ENCODE measurements around the gene FKBP8.
"Not testable (repeated sequence)": the region's sequence is repeated elsewhere in the genome, so short reads cannot be mapped to it uniquely, and the experiment has no call there.

FKBP8 gene

GRCh38 chr19:18558202-18558555 is 14.8 kb upstream of the FKBP8 start:
- no peak for DNase-seq

GRCh38 chr19:18557411-18558201 is 14.2 kb upstream of the FKBP8 start, which contains the start of gene KXD1:
Gene KXD1 (plus strand): TSS chr19:18557870. CDS start chr19:18562057, 4,187 bp downstream.
- DNase-seq = peak; percentile 96

GRCh38 chr19:18551631-18552030 is 8.3 kb upstream of the FKBP8 start:
- DNase-seq = no peak

- peak; percentile 82 for DNase-seq
These were observed 572 bp upstream of the FKBP8 start for GRCh38 chr19:18543814-18544475.

GRCh38 chr19:18541992-18542940 is 1.1 kb downstream of the FKBP8 start:
- DNase-seq = peak; percentile 69

GRCh38 chr19:18541258-18541991 is 1.9 kb downstream of the FKBP8 start:
- DNase-seq = no peak

GRCh38 chr19:18540200-18540599 is 3.2 kb downstream of the FKBP8 start:
- not testable (repeated sequence) for DNase-seq

- no peak for DNase-seq
These were observed 4.0 kb downstream of the FKBP8 start for GRCh38 chr19:18539372-18539771.

GRCh38 chr19:18538115-18538514 is 5.3 kb downstream of the FKBP8 start:
- DNase-seq = no peak

- no peak for DNase-seq
These were observed 5.9 kb downstream of the FKBP8 start for GRCh38 chr19:18537431-18537830.

GRCh38 chr19:18536475-18536874 is 6.9 kb downstream of the FKBP8 start:
- DNase-seq = no peak

- DNase-seq = no peak
These were observed 10.3 kb downstream of the FKBP8 start for GRCh38 chr19:18533058-18533457.

- DNase-seq = no peak
These were observed 11.0 kb downstream of the FKBP8 start for GRCh38 chr19:18532168-18532890.

GRCh38 chr19:18531485-18531884 is 11.9 kb downstream of the FKBP8 start:
- DNase-seq = no peak

GRCh38 chr19:18529782-18530181 is 13.6 kb downstream of the FKBP8 start:
- DNase-seq = no peak

- no peak for DNase-seq
These were observed 17.1 kb downstream of the FKBP8 start for GRCh38 chr19:18526316-18526715.

- no peak for DNase-seq
These were observed 19.5 kb downstream of the FKBP8 start for GRCh38 chr19:18523841-18524240.

- not testable (repeated sequence) for DNase-seq
These were observed 20.4 kb downstream of the FKBP8 start for GRCh38 chr19:18522862-18523440.

GRCh38 chr19:18522124-18522861 is 21.1 kb downstream of the FKBP8 start:
- peak; percentile 100 for DNase-seq

- no peak for DNase-seq
These were observed 21.7 kb downstream of the FKBP8 start, which contains the start of gene ELL for GRCh38 chr19:18521692-18522123. Gene ELL (minus strand): TSS chr19:18522070. CDS start chr19:18522055, 15 bp downstream.
